GM23248 (cell line): ENCODE data around the gene SMIM24. TPM values are rescaled to one million over a fixed set of nuclear protein-coding genes. Genes with fewer than 3 reads are reported as not detected.

Experiments
- DNase-seq: peaks from one replicate; pipeline ENCODE4 v3.0.0-alpha.2; 2015
- H2AFZ ChIP-seq: fragments of 200-600 bp; sonication (generic); 2 replicates; pipeline ENCODE4 v1.6.1; 2016; ENCODE audit warnings: antibody characterized with exemption
- H3F3A ChIP-seq: fragments of 200-600 bp; sonication (generic); 2 replicates; pipeline ENCODE4 v1.6.1; 2016; ENCODE audit warnings: mild to moderate bottlenecking, antibody characterized with exemption, mixed run types; ENCODE audit not compliant: insufficient read depth
- H3K27ac ChIP-seq: fragments of 200-600 bp; sonication (generic); 2 replicates; pipeline ENCODE4 v1.5.1; 2016; ENCODE audit warnings: mild to moderate bottlenecking
- H3K27me3 ChIP-seq: fragments of 200-600 bp; sonication (generic); replicated peaks from 2 replicates; pipeline ENCODE4 v1.6.1; 2016; ENCODE audit warnings: mild to moderate bottlenecking; ENCODE audit not compliant: insufficient read depth
- H3K36me3 ChIP-seq: fragments of 200-600 bp; sonication (generic); 2 replicates; pipeline ENCODE4 v1.6.1; 2016; ENCODE audit warnings: low read depth, mild to moderate bottlenecking
- H3K4me1 ChIP-seq: fragments of 200-600 bp; sonication (generic); 2 replicates; pipeline ENCODE4 v1.6.1; 2016; ENCODE audit warnings: mild to moderate bottlenecking; ENCODE audit not compliant: insufficient read depth
- H3K4me2 ChIP-seq: fragments of 200-600 bp; sonication (generic); one replicate; pipeline ENCODE4 v1.6.1; 2016; ENCODE audit warnings: mild to moderate bottlenecking; ENCODE audit not compliant: unreplicated experiment
- H3K4me3 ChIP-seq: fragments of 200-600 bp; sonication (generic); 2 replicates; pipeline ENCODE4 v1.5.1; 2016; ENCODE audit warnings: mild to moderate bottlenecking
- H3K79me2 ChIP-seq: fragments of 200-600 bp; sonication (generic); 2 replicates; pipeline ENCODE4 v1.6.1; 2016; ENCODE audit warnings: mild to moderate bottlenecking; ENCODE audit not compliant: insufficient read depth
- H3K9ac ChIP-seq: fragments of 200-600 bp; sonication (generic); 2 replicates; pipeline ENCODE4 v1.6.1; 2016; ENCODE audit warnings: mild to moderate bottlenecking
- H3K9me2 ChIP-seq: fragments of 200-600 bp; sonication (generic); 2 replicates; pipeline ENCODE4 v1.6.1; 2016; ENCODE audit warnings: mixed run types, mild to moderate bottlenecking, moderate library complexity; ENCODE audit not compliant: insufficient read depth
- H3K9me3 ChIP-seq: fragments of 200-600 bp; sonication (generic); one replicate; pipeline ENCODE4 v1.6.1; 2017; ENCODE audit warnings: low read depth
- H4K20me1 ChIP-seq: fragments of 200-600 bp; sonication (generic); 2 replicates; pipeline ENCODE4 v1.6.0; 2016; ENCODE audit not compliant: insufficient read depth
- EZH2 ChIP-seq: fragments of 200-600 bp; sonication (generic); IDR thresholded peaks from 2 replicates; pipeline ENCODE4 v1.6.1; 2018; ENCODE audit warnings: antibody characterized with exemption, mild to moderate bottlenecking; ENCODE audit not compliant: insufficient read depth, poor library complexity, severe bottlenecking
- EZH2phosphoT487 ChIP-seq: fragments of 200-600 bp; sonication (generic); IDR thresholded peaks from 2 replicates; pipeline ENCODE4 v1.6.1; 2018; ENCODE audit warnings: antibody characterized with exemption, moderate library complexity, mild to moderate bottlenecking, low read depth; ENCODE audit not compliant: insufficient read depth
- WGBS, 2 experiments: methylation state at CpG; one replicate each; pipeline ENCODE4 v1.1.6; 2015 to 2017; ENCODE audit warnings: low lambda C conversion rate in 2 of 2, low coverage in 1 of 2; ENCODE audit errors: missing lambda C conversion rate in 2 of 2; 5-methylcytosine and 5-hydroxymethylcytosine counted together
- in situ Hi-C: fragments of 300-500 bp; cut with MboI; formaldehyde crosslinking; loops from 2 replicates; pipeline ENCODE4 v1.15.0; 2020
- polyA plus RNA-seq: library from polyadenylated mRNA; unstranded; fragments of >200 nt; fragmentation: Nextera tagmentation; extraction: Ambion mirVana; gene quantifications from 2 replicates; pipeline ENCODE4 v1.2.1, GENCODE V29; 2016
- total RNA-seq: library from RNA; depleted of rRNA; stranded (reverse); fragments of >200 nt; shearing (Covaris generic); gene quantifications from 2 replicates; pipeline ENCODE4 v1.2.3, GENCODE V29; 2014

SMIM24 gene
- total and polyA plus RNA-seq, 2 experiments from 2014 or later: not detected

GRCh38 chr19:3519126-3519525, 38.8 kb upstream of the SMIM24 start:
- no peak for TF ChIP-seq EZH2phosphoT487
- TF ChIP-seq EZH2: no peak
- in situ Hi-C loops: no loop called here
- Histone ChIP-seq H3K79me2 (peaks cover 99% of the 10 kb centered on the region), H3F3A (no peaks in the 10 kb centered on the region), H3K4me3 (no peak overlapping the region), H3K27ac (no peak overlapping the region), H3K9ac (no peak overlapping the region), H3K4me2 (no peak overlapping the region), H4K20me1 (peaks cover 4% of the 10 kb centered on the region; the same call in 1 of the 2 replicates), H3K36me3 (no peaks in the 10 kb centered on the region), H3K27me3 (no peaks in the 10 kb centered on the region), H2AFZ (no peak overlapping the region), H3K9me3 (no peaks in the 10 kb centered on the region), H3K9me2 (no peaks in the 10 kb centered on the region), H3K4me1 (no peaks in the 10 kb centered on the region)
- DNase-seq: no peak
- 86 to 89% methylated on average over 18 of the region's 18 CpGs for WGBS, 2 experiments

DNA sequence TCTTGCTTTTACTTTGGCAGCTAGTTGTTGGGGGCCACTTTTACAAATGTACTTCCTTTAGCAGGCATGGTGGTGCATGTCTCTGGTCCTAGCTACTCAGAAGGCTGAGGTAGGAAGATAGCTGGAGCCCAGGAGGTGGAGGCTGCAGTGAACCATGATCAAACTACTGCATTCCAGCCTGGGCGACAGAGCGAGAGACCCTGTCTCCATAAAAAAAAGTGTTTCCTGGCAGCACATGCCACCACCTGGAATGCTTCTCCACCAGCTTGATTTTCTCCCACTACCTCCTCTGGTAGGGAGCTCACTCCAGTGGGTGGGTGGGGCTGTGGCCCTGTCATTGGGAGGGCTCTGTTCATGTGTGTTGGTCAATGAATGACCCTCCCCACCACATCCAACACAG, 38.3 kb upstream of the SMIM24 start:
- Histone ChIP-seq H3K27me3 (no peaks in the 10 kb centered on the region), H3K9me3 (no peaks in the 10 kb centered on the region), H3K9ac (no peak overlapping the region), H3K4me2 (no peak overlapping the region), H3K36me3 (no peaks in the 10 kb centered on the region), H3K4me3 (no peak overlapping the region), H3K79me2 (peaks cover 100% of the 10 kb centered on the region), H3K4me1 (no peaks in the 10 kb centered on the region), H2AFZ (no peak overlapping the region), H3F3A (no peaks in the 10 kb centered on the region), H4K20me1 (peaks cover 4% of the 10 kb centered on the region; the same call in 1 of the 2 replicates), H3K27ac (no peak overlapping the region), H3K9me2 (no peaks in the 10 kb centered on the region)
- no peak for DNase-seq
- in situ Hi-C loops: no loop called here
- WGBS, 2 experiments: 87 to 94% methylated on average over 2 of the region's 2 CpGs
- TF ChIP-seq EZH2 (no peak), EZH2phosphoT487 (no peak)

DNA sequence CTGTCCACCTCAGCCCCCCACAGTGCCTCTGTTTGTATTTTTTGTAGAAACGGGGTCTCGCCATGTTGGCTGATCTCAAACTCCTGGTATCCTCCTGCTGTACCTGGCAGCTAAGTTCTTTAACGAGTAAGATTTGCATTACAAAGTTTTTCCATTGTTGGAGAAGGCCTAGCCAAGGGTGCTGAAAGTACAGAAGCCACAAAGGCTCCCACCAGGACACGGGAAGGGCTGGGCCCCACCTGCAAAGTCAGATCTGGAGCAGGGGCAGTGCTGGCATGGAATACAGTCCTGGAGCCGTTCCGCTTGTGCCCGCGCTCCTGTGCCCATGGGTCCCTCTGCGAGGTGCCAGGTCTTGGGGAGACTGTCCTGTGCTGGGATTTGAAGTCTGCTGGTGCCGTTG, 37.9 kb upstream of the SMIM24 start:
- Histone ChIP-seq H3K9ac (no peak overlapping the region), H3K36me3 (no peaks in the 10 kb centered on the region), H3K4me3 (no peak overlapping the region), H3K27ac (no peak overlapping the region), H3K9me2 (no peaks in the 10 kb centered on the region), H3K4me2 (no peak overlapping the region), H3F3A (no peaks in the 10 kb centered on the region), H3K9me3 (no peaks in the 10 kb centered on the region), H3K4me1 (no peaks in the 10 kb centered on the region), H3K27me3 (no peaks in the 10 kb centered on the region), H4K20me1 (peaks cover 4% of the 10 kb centered on the region; the same call in 1 of the 2 replicates), H2AFZ (no peak overlapping the region), H3K79me2 (peaks cover 100% of the 10 kb centered on the region)
- DNase-seq: no peak
- 85 to 89% methylated on average over 10 of the region's 10 CpGs for WGBS, 2 experiments
- TF ChIP-seq EZH2 (no peak), EZH2phosphoT487 (no peak)
- in situ Hi-C loops: no loop called here

DNA sequence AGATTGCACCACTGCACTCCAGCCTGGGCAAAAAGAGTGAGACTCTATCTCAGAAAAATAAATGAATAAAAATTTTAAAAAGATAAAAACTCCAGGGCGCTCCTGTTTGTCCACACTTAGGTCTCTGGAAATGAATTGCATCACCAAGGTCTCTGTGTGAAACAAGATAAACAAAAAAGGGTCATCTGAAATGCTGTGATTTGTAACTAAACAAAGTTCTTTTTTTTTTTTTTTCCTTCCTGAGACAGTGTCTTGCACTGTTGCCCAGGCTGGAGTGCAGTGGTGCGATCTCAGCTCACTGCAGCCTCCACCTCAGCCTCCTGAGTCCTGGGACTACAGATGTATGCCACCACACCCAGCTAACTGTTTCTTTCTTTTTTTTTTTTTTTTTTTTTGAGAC, 37.3 kb upstream of the SMIM24 start:
- no peak overlapping the region for H2AFZ ChIP-seq
- no peak overlapping the region for H3K4me3 ChIP-seq
- TF ChIP-seq EZH2: no peak
- TF ChIP-seq EZH2phosphoT487: no peak
- H3K27ac ChIP-seq: no peak overlapping the region
- no peaks in the 10 kb centered on the region for H3K36me3 ChIP-seq
- no peaks in the 10 kb centered on the region for H3K27me3 ChIP-seq
- no peak for DNase-seq
- WGBS, 2 experiments: 92 to 96% methylated on average over 2 of the region's 2 CpGs
- in situ Hi-C loops: no loop called here
- H4K20me1 ChIP-seq: peaks cover 4% of the 10 kb centered on the region; the same call in 1 of the 2 replicates
- H3K9me3 ChIP-seq: no peaks in the 10 kb centered on the region
- no peaks in the 10 kb centered on the region for H3F3A ChIP-seq
- no peak overlapping the region for H3K9ac ChIP-seq
- no peak overlapping the region for H3K4me2 ChIP-seq
- peaks cover 100% of the 10 kb centered on the region for H3K79me2 ChIP-seq
- no peaks in the 10 kb centered on the region for H3K9me2 ChIP-seq
- H3K4me1 ChIP-seq: no peaks in the 10 kb centered on the region

GRCh38 chr19:3516675-3517207, 36.4 kb upstream of the SMIM24 start:
- Histone ChIP-seq H3K36me3 (no peaks in the 10 kb centered on the region), H3K9ac (no peak overlapping the region), H3K9me3 (no peaks in the 10 kb centered on the region), H3K27ac (no peak overlapping the region), H3K27me3 (no peaks in the 10 kb centered on the region), H2AFZ (no peak overlapping the region), H4K20me1 (peaks cover 4% of the 10 kb centered on the region; the same call in 1 of the 2 replicates), H3F3A (no peaks in the 10 kb centered on the region), H3K79me2 (peaks cover 100% of the 10 kb centered on the region), H3K4me1 (no peaks in the 10 kb centered on the region), H3K9me2 (no peaks in the 10 kb centered on the region), H3K4me2 (no peak overlapping the region), H3K4me3 (no peak overlapping the region)
- DNase-seq: no peak
- 73 to 77% methylated on average over 14 to 15 of the region's 15 CpGs for WGBS, 2 experiments
- TF ChIP-seq EZH2phosphoT487 (no peak), EZH2 (no peak)
- in situ Hi-C loops: no loop called here
